ENCODE measurements around the gene MRGPRD.

Gene MRGPRD

GRCh38 chr11:68932933-68933577, 47.7 kb downstream of the MRGPRD start:
- DNase-seq (ENCODE audit: low read depth in 2 of 3, low spot score in 1 of 3): no peak

GRCh38 chr11:68932358-68932757, 48.4 kb downstream of the MRGPRD start:
- no peak for DNase-seq (ENCODE audit: low read depth in 2 of 3, low spot score in 1 of 3)

GRCh38 chr11:68931911-68932310, 48.9 kb downstream of the MRGPRD start:
- DNase-seq (ENCODE audit: low read depth in 2 of 3, low spot score in 1 of 3): no peak

DNA sequence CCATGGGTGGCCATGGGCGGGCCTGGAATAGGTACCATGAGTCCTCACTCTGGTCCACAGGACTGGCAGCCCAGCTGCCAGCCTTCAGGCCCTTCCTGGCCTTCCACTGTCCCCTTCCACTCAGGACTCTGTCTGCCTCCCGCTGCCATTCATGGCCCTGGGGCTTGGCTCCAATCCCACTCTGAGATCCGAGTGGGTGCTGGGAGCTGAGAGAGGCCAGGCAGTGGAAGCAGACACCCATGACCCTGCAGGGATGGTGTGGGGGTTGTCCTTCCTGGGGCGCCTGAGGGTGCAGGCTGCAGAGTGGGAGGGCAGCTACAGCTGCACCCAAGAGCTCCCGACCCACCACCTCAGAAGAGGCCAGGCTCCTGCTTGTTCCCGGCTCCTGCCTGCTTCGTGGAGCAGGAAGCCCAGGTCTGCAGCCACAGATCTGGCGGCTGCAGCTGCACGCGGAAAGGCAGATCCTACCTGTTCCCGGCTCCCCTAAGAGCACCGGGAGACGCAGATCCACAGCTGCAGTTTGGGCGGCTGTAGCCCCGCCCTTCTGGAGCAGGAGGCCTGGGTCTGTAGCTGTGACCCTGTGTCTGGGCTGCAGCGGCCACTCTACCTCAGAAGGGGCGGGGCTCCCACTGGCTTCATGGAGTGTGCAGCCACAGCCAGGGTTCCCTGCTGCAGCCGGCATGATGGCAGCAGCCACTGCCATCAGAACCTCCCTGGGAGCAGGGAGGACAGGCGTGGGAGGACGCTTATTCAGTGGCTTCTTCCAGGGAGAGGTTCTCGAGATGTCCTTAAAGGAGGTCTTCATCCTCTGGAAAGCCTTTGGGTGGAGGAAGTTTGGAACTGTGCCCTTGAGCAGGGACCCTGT, 49.6 kb downstream of the MRGPRD start:
- no peak for DNase-seq (ENCODE audit: low read depth in 2 of 3, low spot score in 1 of 3)

All from stimulated activated CD4-positive, alpha-beta T cell treated with anti-CD3 and anti-CD28 coated beads, Interleukin-12 subunit alpha, Interleukin-12 subunit beta, amount 100 ng/mL, for 48 hours (primary cell).